Lung (tissue), 12 donors: Measurements from ENCODE around the gene GLO1. TPM values are rescaled to one million over a fixed set of nuclear protein-coding genes. Genes with fewer than 3 reads are reported as not detected.

Experiments
- ATAC-seq: fragments of 200-7000 bp; cut with Tn5 transposase; one replicate; pipeline ENCODE4 v1.9.1; 2020; ENCODE audit warnings: moderate number of reproducible peaks; ENCODE audit not compliant: insufficient read depth, low FRiP score
- DNase-seq, 3 donors: peaks; one replicate each; pipeline ENCODE4 v3.0.0-alpha.2; 2013 to 2017
- H3K27ac ChIP-seq, 2 donors: one replicate each; pipeline ENCODE4 v1.5.1; 2013; ENCODE audit warnings: mild to moderate bottlenecking in 2 of 2, moderate library complexity in 2 of 2, control low read depth in 1 of 2, inconsistent platforms in 1 of 2, low read depth in 1 of 2, low read length in 1 of 2
- H3K27me3 ChIP-seq, 3 donors: one replicate each; pipeline ENCODE4 v1.5.1; 2013; ENCODE audit warnings: low read length in 2 of 3; ENCODE audit not compliant: control insufficient read depth in 3 of 3, insufficient read depth in 3 of 3
- H3K36me3 ChIP-seq, 4 donors: one replicate each; pipeline ENCODE4 v1.5.1; 2013; ENCODE audit warnings: low read length in 4 of 4, mild to moderate bottlenecking in 1 of 4, moderate library complexity in 1 of 4; ENCODE audit not compliant: control insufficient read depth in 4 of 4, insufficient read depth in 4 of 4
- H3K4me1 ChIP-seq, 5 donors: one replicate each; pipeline ENCODE4 v1.5.1; 2013; ENCODE audit warnings: low read length in 5 of 5, mild to moderate bottlenecking in 2 of 5, moderate library complexity in 1 of 5; ENCODE audit not compliant: control insufficient read depth in 5 of 5, insufficient read depth in 5 of 5
- H3K4me3 ChIP-seq: one replicate; pipeline ENCODE4 v1.5.1; 2013; ENCODE audit warnings: mild to moderate bottlenecking, control low read depth, moderate library complexity
- H3K9ac ChIP-seq, 2 donors: one replicate each; pipeline ENCODE4 v1.5.1; 2013; ENCODE audit warnings: low read length in 2 of 2, control low read depth in 1 of 2; ENCODE audit not compliant: insufficient read depth in 1 of 2
- H3K9me3 ChIP-seq, 4 donors: one replicate each; pipeline ENCODE4 v1.5.1; 2013; ENCODE audit warnings: low read length in 3 of 4, mild to moderate bottlenecking in 1 of 4, moderate library complexity in 1 of 4; ENCODE audit not compliant: control insufficient read depth in 4 of 4, insufficient read depth in 3 of 4
- CTCF ChIP-seq: IDR thresholded peaks from 2 replicates; pipeline ENCODE4 v1.5.1; 2012; ENCODE audit warnings: mild to moderate bottlenecking; ENCODE audit errors: control extremely low read depth, extremely low read depth
- WGBS, 2 donors: extraction: QIAGEN DNeasy Blood & Tissue Kit; methylation state at CpG; one replicate each; pipeline ENCODE4 v1.1.7; 2013; 5-methylcytosine and 5-hydroxymethylcytosine counted together
- polyA plus RNA-seq, 2 donors: library from polyadenylated mRNA; stranded (reverse); fragments of 200-250 nt; gene quantifications; one replicate each; pipeline ENCODE4 v1.2.1, GENCODE V29; 2013
- total RNA-seq, 2 donors: library from RNA; depleted of rRNA in 1 of 2; stranded (reverse); fragments of >200 nt in 1 of 2; gene quantifications; one replicate each; pipeline ENCODE4 v1.2.1, GENCODE V29; 2014 to 2021
- donor health status: control.
- donor health status: control.
- donor health status: Bipolar disorder and iron deficiency.
- donor health status: healthy.
- donor health status: DM: yes; HTN: yes; CAD: no.

The GLO1 gene
- total and polyA plus RNA-seq, 4 donors = 54.9 to 131 (median 89.3) TPM

GRCh38 chr6:38730140-38730862, 27.4 kb upstream of the GLO1 start:
- no peaks in the 10 kb centered on the region for H3K27me3 ChIP-seq
- no peak overlapping the region for H3K27ac ChIP-seq
- WGBS, 2 donors = 62 to 69% methylated on average over 4 of the region's 4 CpGs
- H3K4me3 ChIP-seq = no peak overlapping the region
- TF ChIP-seq CTCF = no peak
- ATAC-seq (no peak), DNase-seq (peak in 2 of 3 donors; percentile 47 to 70)
- no peak overlapping the region for H3K9ac ChIP-seq
- H3K4me1 ChIP-seq = peaks cover 0 to 8% (median 2%) of the 10 kb centered on the region in 5 donors
- H3K9me3 ChIP-seq = no peaks in the 10 kb centered on the region
- H3K36me3 ChIP-seq = no peaks in the 10 kb centered on the region

- no peak overlapping the region for H3K27ac ChIP-seq
- WGBS, 2 donors = 96% methylated on average over 1 of the region's 1 CpG
- H3K9ac ChIP-seq = no peak overlapping the region
- DNase-seq (no peak), ATAC-seq (no peak)
- H3K4me1 ChIP-seq = peaks cover 0 to 8% (median 2%) of the 10 kb centered on the region in 5 donors
- H3K27me3 ChIP-seq = no peaks in the 10 kb centered on the region
- H3K9me3 ChIP-seq = no peaks in the 10 kb centered on the region
- no peaks in the 10 kb centered on the region for H3K36me3 ChIP-seq
- TF ChIP-seq CTCF = no peak
- no peak overlapping the region for H3K4me3 ChIP-seq
Observed at GRCh38 chr6:38728203-38728602, 25.3 kb upstream of the GLO1 start.

- 58 to 61% methylated on average over 4 of the region's 4 CpGs for WGBS, 2 donors
- DNase-seq = no peak
- no peak for TF ChIP-seq CTCF
Observed at GRCh38 chr6:38725414-38726183, 22.7 kb upstream of the GLO1 start.

More at GRCh38 chr6:38725414-38726183, 22.7 kb upstream of the GLO1 start:
- Histone ChIP-seq H3K27ac (no peak overlapping the region), H3K4me3 (no peak overlapping the region), H3K36me3 (no peaks in the 10 kb centered on the region), H3K9ac (no peak overlapping the region), H3K9me3 (no peaks in the 10 kb centered on the region), H3K4me1 (peaks cover 0 to 5% (median 2%) of the 10 kb centered on the region in 5 donors), H3K27me3 (no peaks in the 10 kb centered on the region)
- no peak for ATAC-seq
